Measurements from ENCODE around the gene GINS3.

Gene GINS3

DNA sequence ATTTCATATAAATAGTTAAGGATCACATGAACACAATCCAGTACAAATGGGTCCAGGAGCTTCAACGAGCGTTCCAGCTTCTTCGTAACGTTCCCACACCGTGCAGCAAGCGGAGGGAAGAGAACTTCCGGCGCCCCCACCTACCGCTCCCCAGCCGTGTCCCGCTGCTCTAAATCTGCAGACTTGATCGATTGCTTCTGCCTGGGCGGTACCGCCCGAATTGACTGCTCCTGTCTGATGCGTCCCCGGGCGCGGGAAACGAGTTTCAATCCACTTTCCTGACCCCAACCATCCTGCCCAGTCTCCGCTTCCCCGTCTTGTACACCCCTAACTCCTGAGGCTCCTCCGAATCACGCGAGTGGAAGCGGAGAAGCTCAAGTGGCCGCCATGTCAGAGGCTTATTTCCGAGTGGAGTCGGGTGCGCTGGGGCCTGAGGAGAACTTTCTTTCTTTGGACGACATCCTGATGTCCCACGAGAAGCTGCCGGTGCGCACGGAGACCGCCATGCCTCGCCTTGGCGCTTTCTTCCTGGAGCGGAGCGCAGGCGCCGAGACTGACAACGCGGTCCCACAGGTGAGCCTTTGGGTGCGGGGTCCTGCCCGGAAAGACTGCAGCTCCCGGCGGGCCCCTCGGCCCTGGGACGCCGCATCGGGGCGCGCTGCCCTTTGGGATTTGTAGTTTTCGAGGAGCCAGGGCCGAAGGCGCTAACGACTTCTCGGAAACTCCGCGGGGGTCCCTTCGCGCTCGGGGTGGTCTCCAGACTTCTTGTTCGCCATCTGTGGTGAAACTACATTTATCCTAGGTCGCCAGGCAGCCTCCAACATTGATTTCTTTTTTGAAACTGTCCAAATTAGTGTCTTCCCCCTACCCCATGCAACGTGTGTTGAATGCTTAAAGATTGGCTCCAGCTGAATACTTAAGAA lies at the start of gene GINS3:
TSS of gene GINS3 (plus strand) at position 257 of the 923 bp plus-strand sequence. CDS start at position 388, 131 bp downstream.
- peak; percentile 95 for DNase-seq

DNA sequence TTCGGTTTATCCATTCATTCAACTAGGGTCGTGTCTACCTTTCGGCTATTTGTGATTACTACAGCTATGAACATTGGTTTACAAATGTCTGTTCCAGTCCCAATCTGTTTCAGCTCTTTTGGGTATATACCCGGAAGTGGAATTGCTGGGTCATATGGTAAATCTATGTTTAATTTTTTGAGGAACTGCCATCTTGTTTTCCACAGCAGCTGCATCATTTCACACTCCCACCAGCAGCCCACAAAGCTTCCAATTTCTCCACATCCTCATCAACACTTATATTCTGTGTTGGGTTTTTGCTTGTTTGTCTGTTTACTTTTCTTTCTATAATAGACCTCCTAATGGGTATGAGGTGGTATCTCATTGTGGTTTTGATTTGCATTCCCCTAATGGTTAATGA lies 48.7 kb upstream of the GINS3 start:
- DNase-seq: no peak

DNA sequence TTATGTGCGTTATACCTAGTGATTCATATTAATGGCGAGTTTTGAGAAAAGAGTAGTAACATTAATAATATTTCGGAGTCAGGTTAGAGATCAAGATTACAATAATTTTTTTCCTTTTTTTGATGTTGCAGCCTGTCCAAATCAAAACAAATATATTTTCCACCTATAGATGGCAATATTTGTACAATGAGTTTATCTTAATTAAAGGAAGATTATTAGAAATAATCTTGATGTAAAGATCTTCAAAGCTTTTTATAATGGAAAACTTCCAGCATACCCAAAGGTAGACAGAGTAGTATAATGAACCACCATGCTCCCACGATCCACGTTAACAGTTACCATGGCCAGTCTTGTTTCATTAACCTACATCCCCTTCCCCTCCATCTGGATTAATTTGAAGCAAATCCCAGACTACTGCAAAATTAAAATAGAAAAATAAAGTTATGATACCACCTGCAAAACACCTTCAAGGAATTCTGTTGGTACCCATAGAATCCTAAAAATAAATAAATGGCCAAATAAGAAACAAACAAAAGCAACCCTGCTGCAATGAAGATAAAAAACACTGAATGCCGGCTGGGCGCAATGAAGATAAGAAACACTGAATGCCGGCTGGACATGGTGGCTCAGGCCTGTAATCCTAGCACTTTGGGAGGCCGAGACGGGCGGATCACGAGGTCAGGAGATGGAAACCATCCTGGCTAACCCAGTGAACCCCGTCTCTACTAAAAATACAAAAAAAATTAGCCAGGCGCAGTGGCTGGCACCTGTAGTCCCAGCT lies 46.5 kb upstream of the GINS3 start:
- no peak for DNase-seq

DNA sequence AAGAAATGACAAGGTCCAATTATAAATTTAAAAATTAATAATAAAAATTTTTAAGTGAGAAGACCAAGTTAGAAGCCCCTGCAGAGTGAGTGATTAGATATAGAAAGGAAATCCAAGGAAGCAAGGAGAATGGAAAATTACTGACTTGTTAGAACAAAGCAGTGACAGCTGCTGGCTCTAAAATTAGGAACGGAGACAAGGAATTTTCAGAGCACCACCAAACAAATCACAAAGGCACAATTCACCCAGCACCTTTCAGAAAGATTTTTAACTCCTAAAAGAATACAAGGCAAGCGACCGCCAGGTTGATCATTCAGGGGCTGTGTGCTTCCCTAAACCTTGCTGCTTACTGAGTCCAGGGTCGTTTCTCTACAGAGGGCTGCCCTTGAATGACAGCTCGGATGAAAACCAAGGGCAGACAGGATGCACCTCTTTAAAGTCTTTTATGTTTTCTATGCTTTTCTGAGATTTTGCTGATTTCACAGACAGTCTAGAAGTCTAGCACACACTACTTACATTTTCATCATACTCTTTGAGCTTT lies 45.4 kb upstream of the GINS3 start:
- DNase-seq: no peak

DNA sequence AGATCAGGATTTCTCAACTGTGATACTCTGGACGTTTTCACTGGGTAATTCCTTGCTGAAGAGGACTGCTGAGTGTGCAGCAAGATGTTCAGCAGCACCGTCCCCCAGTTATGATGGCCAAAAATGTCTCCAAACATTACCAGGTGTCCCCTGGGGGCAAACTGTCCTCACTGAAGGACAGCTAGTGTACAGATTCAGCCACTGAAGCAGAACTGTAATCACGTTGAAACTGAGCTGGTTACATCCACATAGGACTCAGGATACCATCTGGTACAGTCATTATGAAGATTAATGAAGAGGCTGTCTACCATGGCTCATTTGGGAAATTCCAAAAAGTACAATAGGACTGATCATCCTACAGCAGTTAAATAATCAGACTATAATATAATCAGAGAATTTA lies 43.3 kb upstream of the GINS3 start:
- DNase-seq: peak; percentile 89

DNA sequence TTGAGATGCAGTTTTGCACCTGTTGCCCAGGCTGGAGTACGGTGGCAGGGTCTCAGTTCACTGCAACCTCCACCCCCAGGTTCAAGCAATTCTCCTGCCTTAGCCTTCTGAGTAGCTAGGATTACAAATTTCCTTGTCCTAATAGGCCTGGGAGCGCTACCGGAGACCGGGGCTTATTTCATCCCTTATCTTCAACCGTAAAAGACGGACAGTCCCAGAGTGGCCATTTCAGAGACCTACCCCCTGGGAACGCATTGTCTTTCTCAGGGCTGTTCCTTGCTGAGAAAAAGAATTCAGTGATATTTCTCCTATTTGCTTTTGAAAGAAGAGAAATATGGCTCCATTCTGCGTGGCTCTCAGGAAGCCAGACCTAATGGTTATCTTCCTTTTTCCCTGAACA lies 39.6 kb upstream of the GINS3 start:
- peak; percentile 15 for DNase-seq

DNA sequence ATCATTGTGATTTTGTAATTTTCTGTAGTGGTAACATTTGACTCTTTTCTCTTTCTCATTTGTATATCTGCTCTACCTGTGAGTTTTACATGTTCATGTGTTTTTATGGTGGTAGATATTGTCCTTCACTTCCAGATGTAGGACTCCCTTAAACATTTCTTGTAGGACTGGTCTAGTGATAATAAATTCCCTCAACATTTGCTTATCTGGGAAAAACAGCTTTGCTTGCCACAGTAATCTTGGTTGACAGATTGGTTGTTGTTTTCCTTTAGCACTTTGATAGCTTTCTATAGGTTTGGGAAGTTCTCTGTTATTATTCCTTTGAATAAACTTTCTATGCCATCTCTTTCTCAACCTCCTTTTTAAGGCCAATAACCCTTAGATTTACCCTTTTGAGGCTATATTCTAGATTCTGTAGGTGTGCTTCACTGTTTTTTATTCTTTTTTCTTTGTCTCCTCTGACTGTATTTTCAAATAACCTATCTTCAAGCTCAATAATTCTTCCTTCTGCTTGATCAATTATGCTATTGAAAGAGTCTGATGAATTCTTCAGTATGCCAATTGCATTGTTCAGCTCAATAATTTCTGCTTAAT lies 32.1 kb upstream of the GINS3 start:
- no peak for DNase-seq

DNA sequence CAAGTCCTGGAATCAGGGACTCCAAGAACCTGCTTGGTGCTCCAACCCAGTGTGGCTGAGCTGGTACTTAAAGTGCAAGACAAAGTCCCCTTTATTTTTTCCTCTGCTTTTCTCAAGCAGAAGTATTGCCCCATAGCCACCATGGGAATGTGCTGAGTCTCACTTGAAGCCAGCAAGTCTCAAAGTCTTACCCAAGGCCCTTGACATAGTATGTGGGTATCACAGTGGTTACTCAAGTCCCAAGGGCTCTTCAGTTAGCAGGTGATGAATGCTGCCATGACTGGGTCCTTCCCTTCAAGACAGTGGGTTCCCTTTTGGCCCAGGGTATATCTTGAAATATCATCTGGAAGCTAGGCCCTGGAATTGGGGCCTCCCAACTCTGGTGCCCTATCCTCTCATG lies 30.5 kb upstream of the GINS3 start:
- DNase-seq: no peak

DNA sequence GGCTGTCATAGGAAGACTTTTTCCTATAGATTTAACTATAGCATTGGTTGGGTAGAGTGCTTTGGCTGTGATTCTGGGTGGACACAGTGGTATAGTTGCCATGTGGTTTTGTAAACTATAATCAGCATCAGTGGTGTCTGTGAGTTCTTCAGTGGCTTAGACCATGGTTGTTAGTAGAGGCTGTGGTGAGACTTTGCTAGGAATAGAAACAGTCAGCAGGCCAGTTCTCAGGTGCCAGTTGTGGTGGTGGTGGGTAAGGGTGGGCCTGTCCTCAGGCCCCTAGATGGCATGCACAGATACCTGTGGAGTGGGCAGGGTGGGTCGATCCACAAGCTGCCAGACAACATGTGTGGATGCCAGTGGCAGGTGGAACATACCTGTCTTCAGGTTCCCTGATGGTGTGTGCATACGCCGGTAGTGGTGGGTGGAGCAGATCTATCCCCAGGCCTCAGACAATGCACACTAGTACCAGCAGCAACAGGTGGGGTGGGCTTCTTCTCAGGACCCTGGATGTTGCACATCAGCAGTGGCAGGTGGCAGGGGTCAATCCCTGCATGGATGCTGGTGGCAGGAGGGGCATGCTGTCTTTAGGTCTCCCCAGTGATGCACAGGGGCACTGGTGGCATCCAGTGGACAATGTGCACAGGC lies 28.4 kb upstream of the GINS3 start:
- DNase-seq: no peak

DNA sequence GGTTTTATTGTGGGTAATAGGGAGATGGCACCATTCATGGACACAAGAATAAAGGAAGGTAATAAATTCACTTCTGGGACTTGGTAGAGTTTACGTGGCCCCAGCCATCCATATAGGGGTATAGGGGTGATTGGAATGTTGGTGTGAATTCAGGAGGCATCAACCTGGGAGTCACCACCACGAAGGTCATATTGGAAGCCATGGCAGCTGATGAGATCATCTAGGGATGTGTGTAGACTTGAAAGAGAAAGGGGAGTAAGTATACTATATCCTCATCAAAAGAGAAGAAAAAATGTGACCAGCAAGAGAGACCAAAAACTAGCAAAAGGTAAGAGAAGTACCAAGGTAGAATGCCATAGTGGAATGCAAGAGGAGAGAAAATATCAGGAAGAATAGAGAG lies 26.6 kb upstream of the GINS3 start:
- no peak for DNase-seq

DNA sequence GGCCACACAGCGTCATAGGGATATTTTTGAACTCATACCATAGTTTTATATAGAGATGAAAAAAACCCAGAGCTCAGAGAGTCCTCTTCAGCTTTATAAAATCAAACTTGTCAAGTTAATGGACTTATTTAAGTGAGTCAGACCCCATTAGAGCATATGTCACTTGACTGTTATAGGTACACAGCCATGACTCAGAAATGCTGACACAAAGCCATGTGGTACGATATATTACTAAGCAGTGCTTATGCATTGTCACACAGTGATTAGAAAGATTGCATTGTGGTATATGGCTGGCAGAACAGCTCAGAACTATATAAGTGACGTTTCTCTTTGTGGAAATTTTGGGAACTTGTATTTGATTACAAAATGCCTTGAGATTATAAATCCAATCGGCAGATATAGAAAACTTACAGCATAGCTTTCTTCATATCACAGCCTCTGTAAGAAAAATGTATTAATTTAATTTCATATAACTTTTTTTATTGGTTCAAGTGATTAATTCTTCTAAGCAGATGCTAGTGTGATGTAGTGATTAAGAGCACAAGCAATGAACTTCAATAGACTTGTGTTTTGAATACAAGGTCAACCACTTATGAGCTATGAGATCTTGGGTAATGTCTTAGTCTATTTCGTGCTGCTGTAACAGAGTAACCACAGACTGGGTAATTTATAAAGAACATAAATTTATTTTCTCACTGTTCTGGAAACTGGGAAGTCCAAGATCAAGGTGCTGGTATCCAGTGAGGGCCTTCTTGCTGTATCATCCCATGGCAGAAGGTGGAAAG lies 25.8 kb upstream of the GINS3 start:
- DNase-seq: peak; percentile 68

DNA sequence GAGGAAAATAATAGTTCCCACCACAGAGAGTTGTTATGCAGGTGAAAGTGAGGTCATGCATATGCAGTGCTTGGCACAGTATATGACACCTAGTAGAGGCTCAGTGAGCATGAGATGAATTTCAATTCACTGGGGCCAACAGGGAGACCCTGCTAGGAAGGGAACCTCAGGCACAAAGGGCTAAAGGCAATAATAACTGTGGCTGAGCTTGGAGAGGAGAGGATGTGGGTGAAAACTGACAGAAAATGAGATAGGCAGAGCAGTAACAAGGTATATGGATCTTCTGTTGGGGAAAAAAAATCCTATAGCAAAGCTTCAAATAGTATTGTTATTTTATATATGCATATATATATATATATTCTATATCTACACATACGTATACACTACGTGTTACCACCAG lies 25.0 kb upstream of the GINS3 start:
- DNase-seq: no peak

DNA sequence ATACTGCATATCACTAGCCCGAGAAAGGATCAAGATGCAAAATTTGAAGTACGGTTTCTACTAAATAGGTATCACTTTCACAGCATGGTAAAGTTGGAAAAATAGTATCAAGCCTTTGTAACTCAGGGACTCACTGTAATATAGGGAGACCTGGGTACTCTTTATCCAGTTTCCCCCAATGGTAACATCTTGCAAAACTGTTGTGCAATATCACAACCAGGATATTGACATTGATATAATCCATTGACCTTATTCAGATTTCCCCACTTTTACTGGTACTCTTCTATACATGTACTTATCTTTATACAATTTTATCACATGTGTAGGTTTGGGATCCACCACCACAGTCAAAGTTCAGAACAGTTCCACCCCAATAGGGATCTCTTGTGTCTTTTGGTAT lies 20.4 kb upstream of the GINS3 start:
- DNase-seq: no peak

DNA sequence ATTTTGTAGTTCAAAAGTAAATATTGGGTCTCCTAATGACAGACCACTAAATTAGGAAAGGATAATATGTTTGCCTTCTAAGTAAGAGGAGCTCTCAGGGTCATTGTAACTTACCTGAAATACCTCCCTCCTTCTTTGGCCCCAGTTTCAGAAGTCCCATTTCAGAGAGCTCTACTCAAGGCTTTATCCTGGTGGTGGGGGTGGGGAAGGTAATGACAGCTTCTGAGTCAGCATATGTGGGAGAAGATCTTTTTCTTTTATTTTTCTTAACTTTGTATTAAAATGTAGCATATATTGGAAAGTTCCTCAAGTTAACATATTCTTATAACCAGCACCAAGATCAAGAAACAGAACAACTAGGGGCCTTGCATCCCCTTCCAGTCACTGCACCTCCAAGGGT lies 16.9 kb upstream of the GINS3 start:
- no peak for DNase-seq

DNA sequence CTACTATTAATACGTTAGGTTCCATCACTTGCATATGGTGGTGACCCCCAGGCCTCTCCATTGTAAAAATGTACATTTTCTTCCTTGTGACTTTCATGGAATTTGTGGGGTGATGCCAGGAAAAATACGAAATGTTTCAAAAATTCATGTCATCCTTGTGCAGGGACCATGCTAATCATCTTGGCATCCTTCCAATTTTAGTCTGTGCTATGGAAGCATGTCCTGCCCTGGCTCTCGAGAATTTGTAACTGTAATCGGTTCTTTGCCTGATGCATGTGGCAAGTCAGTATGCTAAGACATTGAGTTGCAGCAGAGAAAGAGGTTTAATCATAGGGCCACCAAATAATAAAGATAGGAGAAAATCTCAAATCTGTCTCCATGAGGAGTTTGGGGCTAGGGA lies 14.3 kb upstream of the GINS3 start:
- no peak for DNase-seq

DNA sequence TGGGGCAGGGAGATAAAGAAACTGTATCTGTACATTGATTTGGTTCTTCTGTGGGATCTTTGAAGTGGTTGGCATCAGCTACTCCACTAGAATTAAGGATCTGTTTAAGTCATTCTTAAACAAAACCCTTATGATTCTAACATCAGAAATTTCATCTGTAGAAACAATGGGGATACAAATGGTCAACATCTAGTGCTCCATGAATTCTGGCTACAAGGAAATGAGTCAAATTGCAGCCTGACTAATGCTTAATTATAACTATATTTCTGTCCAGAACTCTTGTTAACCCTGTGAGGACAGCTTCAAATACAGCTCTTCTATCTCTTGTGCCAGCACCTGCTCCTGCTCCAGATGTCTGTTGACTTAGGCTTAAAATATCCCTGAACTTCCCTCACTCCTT lies 13.9 kb upstream of the GINS3 start:
- no peak for DNase-seq

DNA sequence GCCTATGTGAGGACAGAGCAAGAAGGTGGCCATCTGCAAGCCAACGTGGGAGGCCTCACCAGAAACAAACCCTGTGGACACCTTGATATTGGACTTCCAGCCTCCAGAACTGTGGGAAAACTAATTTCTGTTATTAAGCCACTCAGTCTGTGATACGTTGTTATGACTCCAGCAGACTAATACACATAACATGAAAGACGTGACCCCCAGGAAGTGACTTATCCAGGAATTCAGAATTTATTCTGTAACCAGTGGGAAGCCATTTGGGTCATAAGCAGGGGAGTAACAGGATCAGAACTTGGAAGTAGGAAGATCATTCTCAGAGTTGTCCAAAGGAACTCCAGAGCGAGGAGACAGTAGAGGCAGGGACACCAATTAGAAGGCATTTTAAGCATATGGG lies 12.5 kb upstream of the GINS3 start:
- no peak for DNase-seq

DNA sequence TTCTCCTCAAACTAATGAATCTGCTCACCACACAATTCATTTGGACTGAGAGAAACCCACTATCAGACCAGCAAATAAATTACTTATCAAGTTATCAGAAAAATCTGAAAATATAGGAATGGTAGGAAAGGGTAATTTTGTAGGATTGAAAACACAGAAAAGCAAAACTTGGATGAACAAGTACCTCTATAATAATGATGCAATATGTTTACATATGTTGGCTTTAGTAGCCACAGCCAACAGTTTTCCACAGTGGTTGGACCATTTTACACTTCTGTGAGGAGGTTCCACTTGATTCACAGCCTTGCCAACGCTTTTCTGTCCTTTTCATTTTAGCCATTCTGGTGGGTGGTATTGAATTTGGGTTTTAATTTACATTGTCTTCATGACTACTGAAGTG lies 10.6 kb upstream of the GINS3 start:
- DNase-seq: no peak

DNA sequence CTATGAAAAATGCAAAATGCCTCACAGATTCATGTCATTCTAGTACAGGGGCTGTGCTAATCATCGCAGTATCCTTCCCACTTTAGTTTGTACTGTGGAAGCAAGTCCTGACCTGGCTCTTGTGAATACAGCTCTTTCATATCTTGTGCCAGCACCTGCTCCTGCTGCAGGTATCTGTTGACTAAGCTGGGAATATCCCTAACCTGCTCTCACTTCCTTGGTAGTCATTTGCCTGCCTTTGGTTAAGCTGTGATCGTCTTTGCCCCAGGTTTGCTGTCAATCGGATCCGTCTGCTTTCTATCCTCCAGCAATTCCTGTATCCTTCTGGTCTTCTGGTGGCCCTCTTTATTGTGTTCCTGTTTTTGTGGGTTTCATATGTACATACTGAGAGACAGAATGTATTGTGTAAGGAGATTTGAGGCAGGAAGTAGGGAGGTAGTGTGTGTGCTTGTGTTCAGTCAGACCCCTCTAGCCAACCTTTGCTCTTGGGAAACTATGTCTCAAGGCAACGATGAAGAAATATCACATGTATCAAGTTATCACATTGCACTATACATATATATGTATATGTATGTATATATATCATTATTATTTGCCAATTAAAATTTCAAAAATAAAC lies 7.7 kb upstream of the GINS3 start:
- DNase-seq: no peak

DNA sequence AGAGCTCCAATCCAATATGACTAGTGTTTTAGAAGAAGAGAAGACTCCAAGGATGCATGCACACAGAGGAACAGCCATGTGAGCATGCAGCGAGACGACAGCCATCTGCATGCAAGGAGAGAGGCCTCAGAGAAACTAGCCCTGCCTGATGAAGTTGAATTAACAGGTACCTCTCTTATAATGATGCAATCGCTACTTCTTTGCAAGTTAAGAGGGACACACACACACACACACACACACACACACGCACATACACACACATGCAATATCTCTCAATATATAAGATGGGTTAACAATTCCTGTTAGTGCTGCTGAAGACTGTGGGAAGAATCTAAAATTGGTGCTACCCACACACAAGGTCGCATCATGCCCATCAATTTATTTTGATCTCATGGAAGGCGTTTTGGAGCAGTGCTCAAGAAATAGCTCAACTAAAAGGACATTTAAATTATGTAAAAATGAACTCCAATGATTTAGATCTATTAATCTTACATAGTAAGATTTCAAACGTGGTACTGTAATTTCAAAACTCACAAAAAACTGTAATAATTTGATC lies 7.0 kb upstream of the GINS3 start:
- DNase-seq: no peak

DNA sequence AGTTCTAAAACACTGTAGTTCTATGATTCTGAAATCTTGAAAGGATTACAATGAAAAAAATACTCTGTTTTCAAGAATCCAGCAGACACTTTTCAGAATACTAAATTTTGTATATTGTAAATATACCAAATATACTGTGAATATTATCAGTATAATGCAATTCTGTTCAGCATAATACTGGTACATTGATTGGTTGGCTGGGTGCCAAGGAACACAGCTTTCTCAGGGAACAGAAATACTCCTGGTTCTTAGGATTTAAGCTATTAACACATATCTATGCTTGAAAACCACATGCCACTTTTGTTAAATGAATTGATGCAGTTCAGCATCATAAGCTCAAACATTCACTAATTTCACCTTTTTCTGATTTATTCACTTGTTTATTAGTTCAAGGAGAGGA lies 2.5 kb upstream of the GINS3 start:
- DNase-seq: peak; percentile 23

Measured in NCI-H82 (cell line).